Midbrain (tissue), 1 donor: ENCODE data around the gene CASP14.
"Not testable (repeated sequence)": the region's sequence is repeated elsewhere in the genome, so short reads cannot be mapped to it uniquely, and the experiment has no call there.

ENCODE experiments used
- DNase-seq: peaks from one replicate; lab custom pipeline; 2025; lab: John Stamatoyannopoulos, UW

Gene CASP14

GRCh38 chr19:15048885-15049541, at the start of gene CASP14:
CASP14 (plus strand) TSS chr19:15049480; CDS start chr19:15052252, 2,772 bp downstream.
- no peak for DNase-seq

GRCh38 chr19:15008308-15008707, 41.0 kb upstream of the CASP14 start:
- no peak for DNase-seq

GRCh38 chr19:15010501-15011300, 38.6 kb upstream of the CASP14 start:
- no peak for DNase-seq

GRCh38 chr19:15014579-15014978, 34.7 kb upstream of the CASP14 start:
- DNase-seq, result no peak

- DNase-seq, result no peak
Observed at GRCh38 chr19:15015946-15016542, 33.2 kb upstream of the CASP14 start.

GRCh38 chr19:15018836-15019235, 30.4 kb upstream of the CASP14 start:
- not testable (repeated sequence) for DNase-seq

GRCh38 chr19:15021286-15022007, 27.8 kb upstream of the CASP14 start:
- no peak for DNase-seq

- DNase-seq, result no peak
Observed at GRCh38 chr19:15022752-15023151, 26.5 kb upstream of the CASP14 start.

- no peak for DNase-seq
Observed at GRCh38 chr19:15025217-15025616, 24.1 kb upstream of the CASP14 start.

- no peak for DNase-seq
Observed at GRCh38 chr19:15028490-15028889, 20.8 kb upstream of the CASP14 start.

GRCh38 chr19:15031675-15032074, 17.6 kb upstream of the CASP14 start:
- DNase-seq, result no peak

GRCh38 chr19:15035795-15036311, 13.4 kb upstream of the CASP14 start:
- no peak for DNase-seq

- DNase-seq, result no peak
Observed at GRCh38 chr19:15037586-15037985, 11.7 kb upstream of the CASP14 start.

GRCh38 chr19:15038294-15038693, 11.0 kb upstream of the CASP14 start:
- DNase-seq, result no peak

- DNase-seq, result no peak
Observed at GRCh38 chr19:15042003-15042402, 7.3 kb upstream of the CASP14 start.

- no peak for DNase-seq
Observed at GRCh38 chr19:15042826-15043225, 6.5 kb upstream of the CASP14 start.

- no peak for DNase-seq
Observed at GRCh38 chr19:15045506-15045905, 3.8 kb upstream of the CASP14 start.

GRCh38 chr19:15047680-15048079, 1.6 kb upstream of the CASP14 start:
- DNase-seq, result no peak

GRCh38 chr19:15048128-15048527, 1.2 kb upstream of the CASP14 start:
- no peak for DNase-seq

GRCh38 chr19:15050639-15051038, 1.4 kb downstream of the CASP14 start:
- no peak for DNase-seq

- DNase-seq, result no peak
Observed at GRCh38 chr19:15062036-15062435, 12.8 kb downstream of the CASP14 start.

- DNase-seq, result not testable (repeated sequence)
Observed at GRCh38 chr19:15070386-15070785, 21.1 kb downstream of the CASP14 start.
